ENCODE measurements around the gene NHP2. TPM values are rescaled to one million over a fixed set of nuclear protein-coding genes. Genes with fewer than 3 reads are reported as not detected.

The NHP2 gene
- total and polyA plus RNA-seq, 10 of the 15 experiments (the other 5 are each of a cell fraction or from before 2014, with no cell fraction given): 39.2 to 513 (median 198) TPM

DNA sequence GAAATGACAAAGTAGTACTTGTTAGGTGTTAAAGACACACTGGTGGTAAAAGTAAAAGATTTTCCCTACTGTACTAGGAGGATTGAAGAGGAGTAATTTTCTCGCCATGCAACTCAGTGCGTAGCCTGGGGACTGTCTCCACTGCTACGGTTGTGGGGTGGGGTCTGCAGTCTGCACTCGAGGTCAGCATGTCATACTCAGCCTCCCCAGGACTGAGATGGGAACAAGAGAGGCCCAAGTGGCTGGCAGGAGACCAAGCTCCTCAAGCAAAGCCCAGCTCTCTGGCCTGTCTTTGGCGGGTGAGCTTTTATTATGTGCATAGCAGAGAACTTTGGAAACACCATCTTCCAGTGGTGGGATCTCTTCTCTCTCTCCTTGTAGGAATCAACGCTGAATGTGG is 10.4 kb downstream of the NHP2 start:
- FAIRE-seq (no peak), ATAC-seq (no peak), DNase-seq (ENCODE audit: low read depth, low spot score) (no peak)
- H3K27ac ChIP-seq (ENCODE audit: control insufficient read depth, insufficient read depth): no peak overlapping the region
- peaks cover 11% of the 10 kb centered on the region for H3K4me1 ChIP-seq (ENCODE audit: control insufficient read depth, insufficient read depth, low read length)
- no peak overlapping the region for H3K4me2 ChIP-seq (ENCODE audit: control insufficient read depth, insufficient read depth)
- H2AFZ ChIP-seq (ENCODE audit: control insufficient read depth, low read depth, low read length): no peak overlapping the region
- H3K79me2 ChIP-seq (ENCODE audit: control insufficient read depth, insufficient read depth, low read length): no peaks in the 10 kb centered on the region
- BruUV-seq (replicated peaks): no TSS peak
- intact Hi-C loops (cut with micrococcal nuclease; ENCODE audit: unreplicated experiment): no loop called here
- no peaks in the 10 kb centered on the region for H3K9me3 ChIP-seq (replicated peaks; ENCODE audit: control insufficient read depth, insufficient read depth, low read length)
- ChIA-PET RAD21 (ENCODE audit: unreplicated experiment) (no interaction called here), POLR2A (interaction anchor here (1.6 kb wide), 1 partner anchor 27 kb away, joined by 4 read pairs; no protein-coding TSS in a partner anchor), SMC1A (ENCODE audit: uncharacterized antibody, unreplicated experiment) (interaction anchor here (2.2 to 4.2 kb wide), 2 partner anchors 23 to 67 kb away, joined by 10 to 45 read pairs; no protein-coding TSS in a partner anchor), CTCF (interaction anchor here (0.8 to 13.8 kb wide), 4 partner anchors 11 to 67 kb away, joined by 4 to 183 read pairs (median 6); partner anchors contain the start of gene NHP2)
- peaks cover 31 to 39% of the 10 kb centered on the region in 2 experiments for H3K36me3 ChIP-seq (ENCODE audit: control insufficient read depth in 2 of 2, insufficient read depth in 2 of 2, low read length in 1 of 2)
- no peak overlapping the region for H3K4me3 ChIP-seq
- TF ChIP-seq FOS (IDR thresholded peaks at IDR 0.05; ENCODE audit: borderline replicate concordance, extremely low read depth, insufficient read length): no peak
- no peak for TF ChIP-seq ETV6 (conservative IDR thresholded peaks at IDR 0.05 in 1 of 2, IDR thresholded peaks at IDR 0.05 in 1 of 2; ENCODE audit: borderline replicate concordance in 1 of 2, low read depth in 1 of 2)
- no peak for TF ChIP-seq CHD2 (IDR thresholded peaks at IDR 0.05; ENCODE audit: borderline replicate concordance, low read depth, low read length)
- no peak for TF ChIP-seq MEF2A (IDR thresholded peaks at IDR 0.05; ENCODE audit: insufficient read depth, low read depth, low read length)
- no peak for TF ChIP-seq NBN (IDR thresholded peaks at IDR 0.05)
- no peak for TF ChIP-seq YBX1 (IDR thresholded peaks at IDR 0.05)
- no peak for TF ChIP-seq IKZF2 (IDR thresholded peaks at IDR 0.05)
- TF ChIP-seq ESRRA (IDR thresholded peaks at IDR 0.05; ENCODE audit: low read length): no peak
- TF ChIP-seq TCF7 (IDR thresholded peaks at IDR 0.05; ENCODE audit: borderline replicate concordance): no peak
- TF ChIP-seq, protein P1, sequence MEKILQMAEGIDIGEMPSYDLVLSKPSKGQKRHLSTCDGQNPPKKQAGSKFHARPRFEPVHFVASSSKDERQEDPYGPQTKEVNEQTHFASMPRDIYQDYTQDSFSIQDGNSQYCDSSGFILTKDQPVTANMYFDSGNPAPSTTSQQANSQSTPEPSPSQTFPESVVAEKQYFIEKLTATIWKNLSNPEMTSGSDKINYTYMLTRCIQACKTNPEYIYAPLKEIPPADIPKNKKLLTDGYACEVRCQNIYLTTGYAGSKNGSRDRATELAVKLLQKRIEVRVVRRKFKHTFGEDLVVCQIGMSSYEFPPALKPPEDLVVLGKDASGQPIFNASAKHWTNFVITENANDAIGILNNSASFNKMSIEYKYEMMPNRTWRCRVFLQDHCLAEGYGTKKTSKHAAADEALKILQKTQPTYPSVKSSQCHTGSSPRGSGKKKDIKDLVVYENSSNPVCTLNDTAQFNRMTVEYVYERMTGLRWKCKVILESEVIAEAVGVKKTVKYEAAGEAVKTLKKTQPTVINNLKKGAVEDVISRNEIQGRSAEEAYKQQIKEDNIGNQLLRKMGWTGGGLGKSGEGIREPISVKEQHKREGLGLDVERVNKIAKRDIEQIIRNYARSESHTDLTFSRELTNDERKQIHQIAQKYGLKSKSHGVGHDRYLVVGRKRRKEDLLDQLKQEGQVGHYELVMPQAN (conservative IDR thresholded peaks at IDR 0.05): no peak
- no peak for TF ChIP-seq MEF2B (IDR thresholded peaks at IDR 0.05; ENCODE audit: partially characterized antibody, poor library complexity, severe bottlenecking)
- TF ChIP-seq KLF5 (IDR thresholded peaks at IDR 0.05; ENCODE audit: partially characterized antibody): no peak
- no peak for TF ChIP-seq RFX5 (IDR thresholded peaks at IDR 0.05; ENCODE audit: low read depth, low read length)
- no peak for TF ChIP-seq MTA2 (IDR thresholded peaks at IDR 0.05; ENCODE audit: low read depth)
- TF ChIP-seq, protein P2, sequence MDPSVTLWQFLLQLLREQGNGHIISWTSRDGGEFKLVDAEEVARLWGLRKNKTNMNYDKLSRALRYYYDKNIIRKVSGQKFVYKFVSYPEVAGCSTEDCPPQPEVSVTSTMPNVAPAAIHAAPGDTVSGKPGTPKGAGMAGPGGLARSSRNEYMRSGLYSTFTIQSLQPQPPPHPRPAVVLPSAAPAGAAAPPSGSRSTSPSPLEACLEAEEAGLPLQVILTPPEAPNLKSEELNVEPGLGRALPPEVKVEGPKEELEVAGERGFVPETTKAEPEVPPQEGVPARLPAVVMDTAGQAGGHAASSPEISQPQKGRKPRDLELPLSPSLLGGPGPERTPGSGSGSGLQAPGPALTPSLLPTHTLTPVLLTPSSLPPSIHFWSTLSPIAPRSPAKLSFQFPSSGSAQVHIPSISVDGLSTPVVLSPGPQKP (IDR thresholded peaks at IDR 0.05; ENCODE audit: low read depth, low read length): no peak
- 97% methylated on average over 6 of the region's 6 CpGs for WGBS (ENCODE audit: insufficient coverage, insufficient replicate concordance, low lambda C conversion rate, missing lambda C conversion rate)
- no peaks in the 10 kb centered on the region for H3K27me3 ChIP-seq (replicated peaks in 1 of 2; ENCODE audit: control insufficient read depth in 2 of 2, insufficient read depth in 2 of 2, low read length in 1 of 2)
- H4K20me1 ChIP-seq (ENCODE audit: control insufficient read depth, insufficient read depth): no peaks in the 10 kb centered on the region
- H3K9ac ChIP-seq (ENCODE audit: control insufficient read depth, insufficient read depth, low read length): no peak overlapping the region
- in situ Hi-C loops (cut with MboI): no loop called here
